ENCODE measurements around the gene INSL3. TPM values are rescaled to one million over a fixed set of nuclear protein-coding genes. Genes with fewer than 3 reads are reported as not detected.

The INSL3 gene
- total and polyA plus RNA-seq, 4 donors: 1.5 TPM; not detected in 3

DNA sequence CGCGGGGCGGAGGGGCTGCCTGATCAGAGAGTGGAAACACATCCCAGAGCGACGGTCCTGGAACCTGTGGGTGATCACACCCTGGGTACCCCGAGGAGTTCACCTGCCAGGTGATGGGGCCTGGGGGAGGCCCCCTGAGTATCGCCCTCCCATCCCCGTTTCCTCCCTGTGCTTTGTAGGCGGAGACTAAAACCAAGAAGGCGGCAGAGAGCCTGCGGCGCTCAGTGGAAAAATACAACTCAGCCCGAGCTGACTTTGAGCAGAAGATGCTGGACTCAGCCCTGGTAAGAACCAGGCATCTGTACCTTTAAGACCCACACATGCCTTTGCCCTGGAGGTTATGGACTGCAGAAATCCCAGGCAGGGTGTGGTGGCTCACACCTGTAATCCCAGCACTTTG, 50.7 kb downstream of the INSL3 start:
- WGBS, 2 donors: 81 to 91% methylated on average over 13 of the region's 13 CpGs
- Histone ChIP-seq H3K27ac (ENCODE audit: low read depth in 1 of 2, low read length in 1 of 2) (no peak overlapping the region), H3K4me1 (ENCODE audit: control insufficient read depth in 5 of 5, insufficient read depth in 5 of 5, low read length in 5 of 5) (peaks cover 0 to 11% (median 3%) of the 10 kb centered on the region in 5 donors), H3K36me3 (ENCODE audit: control insufficient read depth in 4 of 4, insufficient read depth in 4 of 4, low read length in 4 of 4) (peaks cover 0 to 1% (median 0%) of the 10 kb centered on the region in 4 donors), H3K4me3 (no peak overlapping the region), H3K9ac (ENCODE audit: insufficient read depth in 1 of 2, low read length in 2 of 2) (no peak overlapping the region), H3K9me3 (ENCODE audit: control insufficient read depth in 4 of 4, insufficient read depth in 3 of 4, low read length in 3 of 4) (no peaks in the 10 kb centered on the region), H3K27me3 (ENCODE audit: control insufficient read depth in 3 of 3, insufficient read depth in 3 of 3, low read length in 2 of 3) (no peaks in the 10 kb centered on the region)
- DNase-seq (no peak), ATAC-seq (ENCODE audit: insufficient read depth, low FRiP score) (no peak)
- TF ChIP-seq CTCF (IDR thresholded peaks at IDR 0.05; ENCODE audit: control extremely low read depth, extremely low read depth): no peak

DNA sequence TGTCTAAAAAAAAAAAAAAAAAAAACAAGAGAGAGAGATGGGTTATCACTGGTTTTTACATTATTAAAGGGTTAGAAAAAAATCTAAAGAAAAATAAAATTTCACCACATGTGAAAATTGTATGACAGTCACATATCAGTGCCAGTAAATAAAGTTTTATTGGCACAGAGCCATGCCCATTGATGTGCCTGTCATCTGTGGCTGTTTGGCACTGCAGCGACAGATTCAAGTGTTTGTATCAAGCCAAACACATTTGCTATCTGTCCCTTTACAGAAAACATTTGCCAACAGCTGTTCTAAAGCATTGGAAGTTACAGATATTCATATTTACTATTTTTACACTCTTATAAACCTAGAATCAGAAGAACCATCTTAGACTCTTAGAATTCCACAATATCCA, 53.8 kb downstream of the INSL3 start:
- no peaks in the 10 kb centered on the region for H3K9me3 ChIP-seq (ENCODE audit: control insufficient read depth in 4 of 4, insufficient read depth in 3 of 4, low read length in 3 of 4)
- H3K27ac ChIP-seq (ENCODE audit: low read depth in 1 of 2, low read length in 1 of 2): no peak overlapping the region
- DNase-seq (peak in 2 of 3 donors; percentile 42 to 43), ATAC-seq (ENCODE audit: insufficient read depth, low FRiP score) (no peak)
- 64 to 76% methylated on average over 1 of the region's 1 CpG for WGBS, 2 donors
- no peaks in the 10 kb centered on the region for H3K27me3 ChIP-seq (ENCODE audit: control insufficient read depth in 3 of 3, insufficient read depth in 3 of 3, low read length in 2 of 3)
- TF ChIP-seq CTCF (IDR thresholded peaks at IDR 0.05; ENCODE audit: control extremely low read depth, extremely low read depth): no peak
- peaks cover 0 to 11% (median 3%) of the 10 kb centered on the region in 5 donors for H3K4me1 ChIP-seq (ENCODE audit: control insufficient read depth in 5 of 5, insufficient read depth in 5 of 5, low read length in 5 of 5)
- peaks cover 0 to under 1% (median 0%) of the 10 kb centered on the region in 4 donors for H3K36me3 ChIP-seq (ENCODE audit: control insufficient read depth in 4 of 4, insufficient read depth in 4 of 4, low read length in 4 of 4)
- H3K9ac ChIP-seq (ENCODE audit: insufficient read depth in 1 of 2, low read length in 2 of 2): no peak overlapping the region
- no peak overlapping the region for H3K4me3 ChIP-seq

DNA sequence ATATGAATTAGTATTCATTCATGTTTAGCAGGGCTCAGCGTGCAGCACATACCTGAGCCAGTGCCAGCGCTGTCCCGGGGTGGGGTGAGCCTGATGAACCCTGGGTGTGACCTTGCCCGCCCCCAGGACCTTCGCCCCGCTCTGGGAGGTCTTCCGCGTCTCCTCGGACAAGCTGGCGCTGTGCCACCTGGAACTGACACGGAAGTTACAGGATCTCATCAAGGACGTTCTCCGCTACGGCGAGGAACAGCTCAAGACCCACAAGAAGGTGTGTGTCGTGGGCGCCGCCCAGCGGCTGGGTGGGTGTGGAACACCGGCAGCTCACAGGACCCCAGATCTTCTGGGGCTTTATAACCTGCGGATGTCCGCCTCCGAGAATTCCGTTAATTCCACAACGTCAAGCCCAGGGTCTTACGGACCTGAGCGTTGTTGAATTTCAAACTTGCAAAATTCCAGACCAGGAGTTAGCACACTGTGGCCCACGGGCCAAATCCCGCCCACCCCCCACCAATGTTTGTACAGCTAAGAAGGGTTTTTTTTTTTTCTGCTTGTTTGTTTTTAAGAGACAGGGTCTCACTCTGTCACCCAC, 54.7 kb downstream of the INSL3 start:
- 20 to 27% methylated on average over 29 of the region's 29 CpGs for WGBS, 2 donors
- Histone ChIP-seq H3K36me3 (ENCODE audit: control insufficient read depth in 4 of 4, insufficient read depth in 4 of 4, low read length in 4 of 4) (no peaks in the 10 kb centered on the region), H3K27me3 (ENCODE audit: control insufficient read depth in 3 of 3, insufficient read depth in 3 of 3, low read length in 2 of 3) (no peaks in the 10 kb centered on the region), H3K4me1 (ENCODE audit: control insufficient read depth in 5 of 5, insufficient read depth in 5 of 5, low read length in 5 of 5) (peaks cover 0 to 11% (median 3%) of the 10 kb centered on the region in 5 donors), H3K4me3 (no peak overlapping the region), H3K27ac (ENCODE audit: low read depth in 1 of 2, low read length in 1 of 2) (no peak overlapping the region), H3K9me3 (ENCODE audit: control insufficient read depth in 4 of 4, insufficient read depth in 3 of 4, low read length in 3 of 4) (no peaks in the 10 kb centered on the region), H3K9ac (ENCODE audit: insufficient read depth in 1 of 2, low read length in 2 of 2) (no peak overlapping the region)
- peak; percentile 70 for TF ChIP-seq CTCF (IDR thresholded peaks at IDR 0.05; ENCODE audit: control extremely low read depth, extremely low read depth)
- DNase-seq (peak; percentile 65 to 77 (median 76)), ATAC-seq (ENCODE audit: insufficient read depth, low FRiP score) (peak; percentile 51)

Small RNA genes within 50 kb of the gene (small RNA-seq; reads per million reads assigned to genes)
- gene SNORA68 (ENCODE audit: low replicate concordance): not detected

Other genes starting within 250 kb of the INSL3 start
- gene UNC13A, start 133.2 kb downstream of the INSL3 start, total RNA-seq: under 1 TPM; 0.28 to 0.31 TPM
- under 1 TPM; 0.14 to 0.26 TPM for gene UNC13A, start 133.2 kb downstream of the INSL3 start, polyA plus RNA-seq
- gene MAP1S, start 102.0 kb downstream of the INSL3 start, total RNA-seq: 10 to 100 TPM; 36.3 to 71.1 TPM
- gene MAP1S, start 102.0 kb downstream of the INSL3 start, polyA plus RNA-seq: 10 to 100 TPM; 32.1 to 40.6 TPM
- 1 to 10 TPM; 6.1 to 9.4 TPM for gene FCHO1, start 70.0 kb downstream of the INSL3 start, total RNA-seq
- gene FCHO1, start 70.0 kb downstream of the INSL3 start, polyA plus RNA-seq: 10 to 100 TPM in 1 of 2 donors, 1 to 10 TPM in 1; 3.2 to 10.4 TPM
- gene B3GNT3, start 26.4 kb downstream of the INSL3 start, total RNA-seq: 1 to 10 TPM in 1 of 2 donors, under 1 TPM in 1; 1.00 to 2.0 TPM
- 1 to 10 TPM; 2.0 to 3.0 TPM for gene B3GNT3, start 26.4 kb downstream of the INSL3 start, polyA plus RNA-seq
- gene JAK3, start 26.5 kb upstream of the INSL3 start, total RNA-seq: 10 to 100 TPM; 17.3 to 18.8 TPM
- 10 to 100 TPM in 1 of 2 donors, 1 to 10 TPM in 1; 5.2 to 32.5 TPM for gene JAK3, start 26.5 kb upstream of the INSL3 start, polyA plus RNA-seq
- gene RPL18A, start 38.4 kb upstream of the INSL3 start, total RNA-seq: 1,000 to 10,000 TPM in 1 of 2 donors, 100 to 1,000 TPM in 1; 639 to 1,758 TPM
- gene RPL18A, start 38.4 kb upstream of the INSL3 start, polyA plus RNA-seq: 1,000 to 10,000 TPM; 1,929 to 1,987 TPM
- gene SLC5A5, start 50.4 kb upstream of the INSL3 start, total RNA-seq: under 1 TPM in 1 of 2 donors, not detected in 1; 0.95 TPM
- gene SLC5A5, start 50.4 kb upstream of the INSL3 start, polyA plus RNA-seq: under 1 TPM; 0.14 to 0.15 TPM
- gene CCDC124, start 111.5 kb upstream of the INSL3 start, total RNA-seq: 10 to 100 TPM; 35.5 to 83.1 TPM
- gene CCDC124, start 111.5 kb upstream of the INSL3 start, polyA plus RNA-seq: 100 to 1,000 TPM; 121 to 146 TPM
- under 1 TPM in 1 of 2 donors, not detected in 1; 0.60 TPM for gene KCNN1, start 145.6 kb upstream of the INSL3 start, total RNA-seq
- under 1 TPM; 0.14 to 0.19 TPM for gene KCNN1, start 145.6 kb upstream of the INSL3 start, polyA plus RNA-seq
- gene ARRDC2, start 186.7 kb upstream of the INSL3 start, total RNA-seq: 10 to 100 TPM; 19.4 to 50.0 TPM
- gene ARRDC2, start 186.7 kb upstream of the INSL3 start, polyA plus RNA-seq: 10 to 100 TPM; 47.6 to 62.2 TPM